ENCODE results near the gene KCNJ9. TPM values are rescaled to one million over a fixed set of nuclear protein-coding genes. Genes with fewer than 3 reads are reported as not detected.

KCNJ9 gene
- total and polyA plus RNA-seq, 2 of the 13 experiments (the other 11 are each of a cell fraction or from before 2014, with no cell fraction given) = not detected

- TF ChIP-seq ZNF10 (CRISPR knock-in tag; IDR thresholded peaks at IDR 0.05; ENCODE audit: borderline replicate concordance, low read depth) = no peak
- 0 out of 4 replicates have a peak, but pooled peaks of 1 of the 2 experiments have one; percentile 13 for TF ChIP-seq KLF16 (CRISPR knock-in tag; IDR thresholded peaks at IDR 0.05)
- TF ChIP-seq ZNF280D (CRISPR knock-in tag; IDR thresholded peaks at IDR 0.05) = no peak
- TF ChIP-seq ERF (CRISPR knock-in tag; IDR thresholded peaks at IDR 0.05) = no peak
- no peak for TF ChIP-seq ZNF160 (CRISPR knock-in tag; IDR thresholded peaks at IDR 0.05)
- TF ChIP-seq PLRG1 (conservative IDR thresholded peaks at IDR 0.05) = no peak
- TF ChIP-seq HOXA5 (CRISPR knock-in tag; IDR thresholded peaks at IDR 0.05) = 0 out of 2 replicates have a peak, but pooled peaks have one; percentile 42
- no peak for TF ChIP-seq TCF7L2 (IDR thresholded peaks at IDR 0.05; ENCODE audit: low read depth, low read length)
- TF ChIP-seq ATF4 (CRISPR knock-in tag; IDR thresholded peaks at IDR 0.05) = no peak
- no peak for TF ChIP-seq MED8 (CRISPR knock-in tag; IDR thresholded peaks at IDR 0.05; ENCODE audit: insufficient replicate concordance)
- TF ChIP-seq HMGXB4 (CRISPR knock-in tag; IDR thresholded peaks at IDR 0.05; ENCODE audit: borderline replicate concordance in 1 of 2, low read depth in 1 of 2) = 0 out of 4 replicates have a peak, but pooled peaks of 1 of the 2 experiments have one; percentile 35
- TF ChIP-seq ZFAT (CRISPR knock-in tag; conservative IDR thresholded peaks at IDR 0.05) = no peak
- 0 out of 2 replicates have a peak, but pooled peaks have one; percentile 26 for TF ChIP-seq CEBPG (CRISPR knock-in tag; IDR thresholded peaks at IDR 0.05)
- peak; percentile 48 for TF ChIP-seq HNRNPK (IDR thresholded peaks at IDR 0.05; ENCODE audit: low read depth, low read length, poor library complexity, severe bottlenecking)
- TF ChIP-seq DMAP1 (CRISPR knock-in tag; IDR thresholded peaks at IDR 0.05) = no peak
- no peak for TF ChIP-seq NRL (CRISPR knock-in tag; IDR thresholded peaks at IDR 0.05; ENCODE audit: borderline replicate concordance)
- TF ChIP-seq PBX2 (CRISPR knock-in tag; IDR thresholded peaks at IDR 0.05) = no peak
- no peak for TF ChIP-seq TEF (CRISPR knock-in tag; IDR thresholded peaks at IDR 0.05)
- TF ChIP-seq ZNF235 (CRISPR knock-in tag; IDR thresholded peaks at IDR 0.05; ENCODE audit: borderline replicate concordance) = no peak
Observed at GRCh38 chr1:160085686-160086455, 4.5 kb downstream of the KCNJ9 start (continued).
